GM18499 (cell line): ENCODE results near the gene SMYD3.
"Not testable (repeated sequence)": the region's sequence is repeated elsewhere in the genome, so short reads cannot be mapped to it uniquely, and the experiment has no call there.

Source experiments
- ATAC-seq: cut with Tn5 transposase; IDR thresholded peaks from one replicate; pipeline ENCODE4 v1.9.1; 2021; ENCODE audit warnings: moderate number of reproducible peaks; ENCODE audit not compliant: insufficient read depth, unreplicated experiment

SMYD3 gene

DNA sequence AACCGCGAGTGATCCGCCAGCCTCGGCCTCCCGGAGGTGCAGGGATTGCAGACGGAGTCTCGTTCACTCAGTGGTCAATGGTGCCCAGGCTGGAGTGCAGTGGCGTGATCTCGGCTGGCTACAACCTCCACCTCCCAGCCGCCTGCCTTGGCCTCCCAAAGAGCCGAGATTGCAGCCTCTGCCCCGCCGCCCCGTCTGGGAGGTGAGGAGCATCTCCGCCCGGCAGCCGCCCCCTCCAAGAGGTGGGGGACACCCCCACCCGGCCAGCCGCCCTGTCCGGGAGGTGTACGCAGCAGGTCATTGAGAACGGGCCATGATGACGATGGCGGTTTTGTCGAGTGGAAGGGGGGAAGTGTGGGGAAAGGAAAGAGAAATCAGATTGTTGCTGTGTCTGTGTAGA lies 732.1 kb downstream of the SMYD3 start:
- not testable (repeated sequence) for ATAC-seq

DNA sequence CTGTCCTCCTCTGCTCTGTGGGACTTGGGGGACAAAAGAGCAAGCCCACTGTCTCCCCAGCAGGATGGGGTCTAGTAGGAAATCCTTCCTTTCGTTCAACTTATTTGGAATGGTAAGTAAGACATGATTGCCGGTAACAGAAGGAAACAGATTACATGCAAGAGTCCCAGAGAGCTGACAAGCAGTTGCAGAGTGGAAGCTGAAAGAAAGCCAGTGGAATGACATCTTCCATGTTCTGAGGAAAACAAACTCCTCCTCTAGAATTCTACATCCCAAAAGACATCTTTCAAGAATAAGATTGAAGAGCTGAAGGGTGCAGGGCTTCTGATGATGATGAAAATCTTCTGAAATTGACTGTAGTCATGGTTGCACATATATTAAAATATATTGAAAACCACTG lies 732.9 kb downstream of the SMYD3 start:
- no peak for ATAC-seq

DNA sequence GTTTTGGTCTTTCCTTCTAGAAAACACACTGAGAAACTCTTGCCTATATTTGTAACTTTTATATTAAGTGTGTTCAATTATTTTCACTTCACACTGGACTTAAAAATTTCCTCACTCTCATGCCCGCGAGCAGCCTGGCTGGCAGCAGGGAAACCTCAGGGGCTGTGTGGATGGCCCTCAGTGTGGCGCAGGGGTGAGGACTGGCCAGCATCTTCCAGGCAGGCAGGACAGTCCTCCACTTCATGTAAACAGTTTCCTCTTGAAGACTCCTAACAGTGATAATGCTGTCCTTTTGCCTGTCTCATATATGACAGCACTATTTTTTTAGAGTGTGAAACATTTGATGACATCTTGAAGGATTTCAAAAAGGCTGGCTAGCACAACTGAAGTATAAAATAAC lies 733.7 kb downstream of the SMYD3 start:
- ATAC-seq = no peak

DNA sequence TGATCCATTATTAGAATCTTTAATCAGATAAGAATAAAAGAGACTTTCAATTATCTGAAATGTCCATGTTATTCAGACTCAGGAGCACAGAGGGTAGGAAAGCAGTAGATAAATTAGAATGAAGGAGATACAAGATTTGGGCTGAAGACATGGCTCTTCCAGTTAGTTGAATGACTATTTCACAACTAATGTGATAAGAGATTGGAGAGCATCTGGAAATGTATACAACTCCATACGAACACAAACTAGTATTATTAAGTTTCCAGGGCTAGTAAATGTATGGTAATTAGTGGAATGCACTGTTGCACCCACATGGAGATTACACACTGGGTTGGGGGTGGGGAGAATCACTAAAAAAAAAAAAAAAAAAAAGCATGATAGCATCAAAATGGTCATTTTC lies 734.3 kb downstream of the SMYD3 start:
- ATAC-seq = no peak

DNA sequence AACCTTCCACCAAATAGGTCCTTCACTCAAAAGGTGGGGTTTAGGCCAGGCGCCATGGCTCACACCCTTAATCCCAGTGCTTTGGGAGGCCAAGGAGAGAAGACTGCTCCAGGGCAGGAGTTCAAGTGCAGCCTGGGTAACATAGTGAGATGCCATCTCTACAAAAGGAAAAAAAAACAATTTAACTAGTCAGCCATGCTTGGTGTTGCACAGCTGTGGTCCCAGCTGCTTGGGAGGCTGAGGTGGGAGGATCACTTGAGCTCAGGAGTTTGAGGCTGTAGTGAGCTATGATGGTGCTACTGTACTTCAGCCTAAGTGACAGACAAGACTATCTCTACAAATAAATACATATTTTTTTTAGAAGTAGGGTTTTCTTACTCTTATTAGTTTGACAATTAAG lies 734.8 kb downstream of the SMYD3 start:
- no peak for ATAC-seq

DNA sequence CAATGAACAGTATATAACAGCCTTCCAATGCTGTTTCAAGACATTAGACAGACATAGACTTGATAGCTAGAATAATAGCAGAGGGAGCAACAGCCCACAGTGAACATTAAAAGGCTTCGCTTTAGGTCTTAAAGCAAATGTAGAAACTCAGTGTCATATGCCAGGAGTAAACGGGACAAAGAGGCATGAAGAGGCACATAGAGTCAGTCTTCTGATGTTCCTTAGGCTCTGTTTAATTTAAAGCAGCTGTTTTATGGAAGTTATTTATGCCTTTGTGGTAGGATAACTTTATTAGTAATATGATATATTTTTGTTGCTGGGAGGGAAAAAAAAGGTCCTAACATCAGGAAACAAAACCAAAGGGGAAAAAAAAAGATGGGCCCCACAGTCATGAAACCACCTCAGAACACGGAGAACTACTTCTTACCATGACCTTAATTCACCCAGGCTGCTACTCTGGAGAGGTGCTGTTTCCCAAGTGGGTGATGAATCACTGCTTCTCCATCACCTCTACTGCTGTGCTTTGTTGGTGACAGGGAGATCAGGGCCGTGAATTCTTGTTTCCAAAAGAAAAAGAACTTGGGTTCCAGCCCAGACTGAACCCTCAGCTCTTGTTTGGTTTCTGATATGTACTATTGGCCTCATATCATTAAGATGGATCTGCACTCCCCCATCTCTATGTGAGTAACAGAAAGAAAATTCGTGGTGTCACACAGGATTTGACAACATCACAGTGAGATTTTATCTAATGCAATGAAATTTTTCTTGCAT lies 735.4 kb downstream of the SMYD3 start:
- no peak for ATAC-seq

DNA sequence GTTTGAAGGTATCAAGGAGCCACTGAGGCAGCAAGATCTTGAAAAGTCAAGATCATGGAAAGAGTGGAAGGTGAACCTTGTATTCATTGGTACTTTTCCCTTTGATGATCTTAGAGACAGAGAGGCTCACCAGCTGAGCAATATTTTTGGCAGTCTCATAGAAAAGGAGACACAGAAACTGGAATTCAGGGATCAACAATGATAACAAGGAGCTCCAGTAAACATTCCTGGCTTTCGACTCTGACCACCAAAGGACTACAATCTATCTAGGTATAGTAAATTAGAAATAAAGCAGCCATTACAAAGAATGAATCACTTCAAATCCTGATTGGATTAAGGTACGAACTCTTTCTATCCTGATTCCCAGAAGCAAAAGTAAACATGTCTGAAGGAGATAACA lies 736.9 kb downstream of the SMYD3 start:
- ATAC-seq = no peak

DNA sequence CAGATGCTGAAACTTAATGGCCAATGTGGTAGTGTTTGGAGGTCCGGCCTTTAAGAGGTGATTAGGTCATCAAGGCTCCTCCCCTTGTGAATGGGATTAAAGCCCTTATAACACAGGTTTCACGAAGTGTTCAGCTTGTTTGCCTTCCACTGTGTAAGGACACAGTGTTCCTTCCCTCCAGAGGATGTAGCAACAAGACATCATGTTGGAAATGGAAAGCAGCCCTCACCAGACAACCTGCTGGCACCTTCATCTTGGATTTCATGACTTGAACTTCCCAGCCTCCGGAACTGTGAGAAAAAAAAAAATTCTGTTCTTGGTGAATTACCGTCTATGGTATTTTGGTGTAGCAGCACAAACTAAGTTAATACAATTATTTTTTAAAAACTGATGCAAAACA lies 738.5 kb downstream of the SMYD3 start:
- no peak for ATAC-seq

DNA sequence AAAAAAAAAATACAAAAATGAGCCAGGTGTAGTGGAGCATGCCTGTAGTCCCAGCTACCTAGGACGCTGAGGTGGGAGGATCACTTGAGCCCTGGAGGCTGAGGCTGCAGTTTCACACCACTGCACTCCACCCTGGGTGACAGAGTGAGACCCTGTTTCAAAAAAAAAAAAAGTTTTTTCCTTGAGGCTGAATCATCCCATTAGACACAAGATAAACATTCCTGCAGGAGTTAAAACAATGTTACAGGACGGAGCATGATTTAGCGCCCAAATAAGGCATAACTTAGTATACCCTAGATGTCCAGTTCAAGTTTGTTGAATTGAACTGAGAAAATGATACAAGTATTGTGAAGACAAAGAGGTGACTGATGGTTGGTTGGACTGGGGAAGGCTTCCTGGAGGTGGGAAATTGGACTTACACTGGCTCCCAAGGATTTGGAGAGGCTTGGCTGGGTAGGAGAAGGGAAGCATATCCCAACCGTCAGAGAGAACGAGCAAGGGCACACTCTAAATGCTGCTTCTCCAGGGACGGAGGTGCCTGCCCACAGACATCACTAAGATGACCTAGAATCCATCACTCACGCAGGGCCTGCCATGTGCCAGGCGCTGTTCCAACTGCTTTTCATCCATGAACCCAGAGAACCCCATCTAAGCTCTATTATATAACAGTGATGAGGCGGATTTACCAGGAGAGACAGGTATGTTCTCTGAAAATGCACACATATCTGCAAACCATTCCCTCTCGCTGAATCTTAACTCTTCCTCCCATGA lies 741.7 kb downstream of the SMYD3 start:
- no peak for ATAC-seq

DNA sequence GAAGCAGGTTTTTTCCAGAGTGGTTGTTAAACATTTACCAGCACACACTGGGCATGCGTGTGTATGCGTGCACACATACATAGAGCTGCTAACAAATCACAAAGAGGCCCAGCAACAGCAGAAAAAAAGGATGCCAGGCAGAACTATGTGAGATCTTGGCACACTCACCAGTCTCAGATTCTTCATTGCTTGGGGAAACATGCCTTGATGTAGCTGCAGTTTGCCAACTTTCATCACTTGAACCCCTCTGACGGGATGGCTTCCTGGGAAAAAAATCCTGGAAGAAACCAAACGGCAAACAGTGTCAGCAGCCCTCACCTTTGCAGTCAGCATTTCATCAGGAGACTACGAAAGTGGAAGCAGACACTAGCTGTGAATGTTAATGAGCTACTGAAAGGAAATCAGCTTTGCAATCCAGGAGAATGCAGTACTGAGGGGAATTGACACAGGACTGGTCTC lies 743.2 kb downstream of the SMYD3 start:
- ATAC-seq = no peak

DNA sequence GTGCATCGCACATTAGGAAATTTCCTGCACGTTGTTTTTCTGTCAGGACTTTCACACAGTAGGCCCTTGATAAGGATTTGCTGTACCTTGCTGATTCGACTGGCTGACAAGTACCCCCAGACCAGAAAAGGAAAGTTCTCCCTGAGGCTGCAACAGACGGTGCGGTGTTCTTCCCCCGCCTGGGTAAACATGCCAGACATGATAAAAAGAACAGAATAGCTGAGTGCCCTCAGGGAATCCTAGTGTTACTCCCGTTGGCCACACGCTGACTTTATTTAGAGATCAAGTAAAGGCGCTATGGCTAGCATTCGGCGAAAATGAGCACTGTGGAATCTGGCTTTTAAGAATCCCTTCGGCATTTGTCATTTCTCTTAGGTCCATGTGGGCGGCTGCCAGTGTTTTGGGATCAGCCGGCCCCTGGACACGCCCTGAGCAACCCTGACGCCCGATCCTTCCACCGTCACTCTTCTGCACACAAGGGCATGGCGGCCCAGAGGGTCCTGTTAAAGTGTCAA lies 744.6 kb downstream of the SMYD3 start:
- ATAC-seq = no peak

DNA sequence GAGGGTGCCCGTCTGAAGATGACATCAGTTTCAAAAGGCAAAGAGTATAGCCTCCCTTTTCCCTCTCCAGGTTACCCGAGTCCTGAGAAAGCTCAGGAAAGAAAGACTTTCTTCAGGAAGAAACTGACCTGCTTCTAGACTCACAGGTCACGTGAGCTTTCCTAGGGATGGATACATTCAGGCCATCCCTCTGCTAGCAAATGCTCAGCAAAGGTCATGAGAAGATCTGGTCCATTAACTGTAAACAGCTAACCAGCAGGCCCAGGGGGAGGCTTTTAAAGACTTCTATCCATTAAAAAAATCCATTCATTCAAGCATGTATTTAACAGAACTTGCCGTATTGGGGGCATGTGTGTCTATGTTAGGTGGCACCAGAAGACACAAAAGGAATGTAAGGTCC lies 746.8 kb downstream of the SMYD3 start:
- ATAC-seq = no peak

DNA sequence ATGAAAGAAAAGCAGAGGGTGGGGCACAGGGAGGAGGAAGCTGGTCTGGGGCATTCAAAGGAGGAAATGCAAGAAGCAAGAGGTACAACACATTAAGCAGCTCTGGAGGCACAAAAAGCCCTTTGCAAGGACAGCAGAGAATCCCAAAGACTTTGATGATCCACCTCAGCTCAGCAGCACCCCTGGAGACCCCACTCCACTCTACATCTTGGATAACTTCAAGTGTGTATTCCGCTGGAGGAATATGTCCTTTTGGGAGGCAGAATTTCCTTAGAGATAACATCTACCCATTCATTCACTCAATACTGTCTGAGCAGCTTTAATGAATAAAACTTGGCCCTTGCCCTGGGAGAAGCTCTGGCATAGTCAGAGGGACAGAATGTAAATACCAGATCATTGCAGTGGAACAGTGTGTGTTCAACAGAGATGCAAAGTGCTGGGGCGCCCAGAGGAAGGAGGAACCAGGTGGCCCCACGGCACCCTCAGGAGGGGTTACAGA lies 752.6 kb downstream of the SMYD3 start:
- no peak for ATAC-seq

DNA sequence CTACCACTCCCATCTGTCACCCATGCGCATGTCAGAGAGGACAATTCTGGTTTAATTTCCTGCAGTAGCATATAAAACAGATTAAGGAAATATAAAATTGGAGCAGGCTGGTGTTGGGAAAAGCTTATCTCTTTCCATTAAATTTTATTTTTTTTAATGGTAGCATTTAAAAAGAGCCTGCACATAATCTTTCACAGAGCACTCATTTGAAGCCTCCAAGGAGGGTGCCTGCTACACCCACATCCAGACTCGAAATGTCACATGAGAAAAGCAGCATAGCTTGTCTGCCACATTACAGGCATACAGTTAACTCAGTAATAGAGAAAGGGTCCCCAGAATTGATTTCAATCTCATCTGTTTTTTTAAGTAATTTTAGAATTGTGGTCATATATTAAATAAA lies 753.3 kb downstream of the SMYD3 start:
- no peak for ATAC-seq

DNA sequence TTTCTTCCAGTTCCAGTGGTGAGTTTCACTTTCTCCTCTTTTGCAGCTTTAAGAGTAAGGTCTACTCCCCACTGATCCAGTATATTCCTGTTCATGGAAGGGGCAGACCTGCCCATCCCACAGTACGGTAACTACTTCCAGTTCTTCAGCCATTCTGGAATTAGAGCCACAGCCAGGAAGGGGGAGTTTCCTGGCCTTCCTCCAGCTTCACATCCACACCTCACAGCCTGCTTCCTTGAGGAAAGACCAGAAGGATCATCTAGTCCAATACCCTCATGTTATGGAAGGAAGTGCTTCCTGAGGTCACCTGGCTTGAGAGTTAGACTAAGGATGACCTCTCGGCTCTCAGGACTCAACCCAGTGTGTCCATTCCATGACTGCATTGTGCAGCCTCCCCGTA lies 754.5 kb downstream of the SMYD3 start:
- no peak for ATAC-seq

DNA sequence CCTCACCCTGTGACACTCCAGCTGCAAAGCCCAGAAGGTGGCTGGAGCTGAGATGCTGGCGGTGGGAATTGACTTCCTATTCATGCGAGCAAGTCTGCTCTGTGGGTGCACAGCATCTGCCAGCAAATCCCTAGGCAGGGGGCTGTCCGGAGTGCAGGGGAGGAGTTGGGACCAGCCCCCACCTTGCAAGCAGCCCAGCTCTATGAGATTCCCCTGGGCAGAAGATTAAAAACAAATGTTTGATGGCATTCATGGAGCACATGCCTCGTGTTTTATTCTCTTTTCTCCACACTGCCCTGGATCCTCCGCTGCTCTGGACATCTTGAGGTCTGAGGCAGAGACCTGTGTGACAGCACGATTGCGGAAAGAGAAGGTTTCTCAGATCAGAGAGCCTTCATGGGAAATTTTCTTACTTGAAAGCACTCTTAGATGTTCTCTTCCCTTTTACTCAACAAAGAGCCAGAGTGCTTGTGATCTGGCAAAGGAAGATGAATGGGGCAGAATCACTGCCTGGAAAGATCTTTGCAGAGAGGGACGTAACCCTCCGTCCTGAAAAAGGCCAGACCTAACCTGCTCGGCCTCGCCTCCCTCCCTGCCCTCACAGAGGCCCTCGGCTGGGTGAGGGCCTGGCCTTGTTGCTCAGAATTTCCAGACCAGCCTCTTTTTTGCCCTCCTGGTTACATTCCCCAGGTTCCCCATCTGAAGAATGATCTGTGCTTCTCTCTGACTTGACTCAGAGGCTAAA lies 755.2 kb downstream of the SMYD3 start:
- ATAC-seq = no peak

DNA sequence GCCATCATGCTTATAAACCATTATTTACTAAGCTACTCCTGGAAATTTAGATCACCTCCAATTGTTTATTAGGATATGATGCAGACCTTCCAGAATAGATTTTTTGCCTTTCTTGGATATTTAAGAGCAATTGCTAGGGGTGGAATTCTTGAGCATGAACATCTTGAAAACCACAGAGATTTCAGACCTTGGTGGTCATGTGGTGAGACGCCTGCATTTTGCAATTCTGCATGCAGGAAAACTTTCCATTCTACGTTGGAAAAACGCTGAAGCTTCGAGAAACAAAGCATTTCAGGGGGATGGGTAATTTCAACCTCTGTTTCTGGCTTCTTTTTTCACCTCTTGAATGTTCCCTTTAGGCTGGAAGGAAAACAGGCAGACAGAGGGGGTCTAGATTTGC lies 756.0 kb downstream of the SMYD3 start:
- no peak for ATAC-seq

DNA sequence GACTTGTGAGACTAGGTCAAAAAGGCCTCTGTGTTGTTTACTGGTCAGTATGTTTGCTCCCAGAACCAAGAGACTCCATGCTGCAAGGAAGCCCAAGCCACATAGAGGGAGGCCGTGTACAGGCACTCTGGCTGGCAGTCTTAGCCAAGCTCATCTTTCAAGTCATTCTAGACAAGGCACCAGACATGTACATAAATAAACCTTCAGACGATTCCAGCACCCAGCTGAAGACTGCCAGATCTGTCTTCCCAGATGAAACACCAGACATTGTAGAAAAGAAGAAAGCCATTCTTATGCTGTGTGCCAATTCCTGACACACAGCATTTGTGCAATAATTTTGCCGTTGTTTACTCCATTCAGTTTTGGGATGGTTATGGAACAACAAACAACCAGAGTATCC lies 756.8 kb downstream of the SMYD3 start:
- no peak for ATAC-seq

DNA sequence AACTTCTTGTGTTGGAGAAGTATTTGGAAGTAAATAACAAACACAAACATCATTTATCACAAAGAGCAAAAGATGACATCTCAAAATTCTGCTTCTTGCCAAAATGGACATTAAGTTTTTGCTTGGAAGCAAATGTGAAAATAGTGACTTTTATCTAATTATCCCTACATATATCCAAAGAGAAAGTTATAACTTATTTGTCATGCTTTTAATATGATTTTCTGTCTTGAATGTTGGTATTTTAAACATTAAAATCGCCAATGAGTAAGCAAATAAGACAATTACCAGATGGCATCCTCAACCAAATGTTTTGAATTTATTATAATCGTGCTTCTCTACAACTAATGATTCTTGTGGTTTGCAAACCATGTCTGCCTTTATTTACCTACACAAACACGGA lies 758.0 kb downstream of the SMYD3 start:
- no peak for ATAC-seq

DNA sequence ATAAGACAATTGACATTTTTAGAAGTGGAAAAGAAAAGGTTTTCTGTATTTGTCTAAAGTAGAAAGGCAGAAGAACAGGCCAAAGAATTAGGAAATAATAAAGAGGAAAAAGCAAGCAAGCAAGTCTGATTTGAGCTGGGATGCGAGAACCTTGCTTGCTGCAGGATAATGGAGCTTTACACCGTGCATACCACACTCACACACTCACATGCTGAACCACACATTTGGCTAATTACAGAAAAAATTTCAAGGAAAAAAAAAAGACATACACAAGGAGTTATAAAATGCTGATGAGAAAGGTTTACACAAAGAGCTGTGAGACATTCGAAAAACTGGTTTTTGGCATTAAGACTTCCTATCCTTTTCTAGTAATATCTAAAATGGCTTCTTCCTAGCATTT lies 758.4 kb downstream of the SMYD3 start:
- ATAC-seq = no peak

DNA sequence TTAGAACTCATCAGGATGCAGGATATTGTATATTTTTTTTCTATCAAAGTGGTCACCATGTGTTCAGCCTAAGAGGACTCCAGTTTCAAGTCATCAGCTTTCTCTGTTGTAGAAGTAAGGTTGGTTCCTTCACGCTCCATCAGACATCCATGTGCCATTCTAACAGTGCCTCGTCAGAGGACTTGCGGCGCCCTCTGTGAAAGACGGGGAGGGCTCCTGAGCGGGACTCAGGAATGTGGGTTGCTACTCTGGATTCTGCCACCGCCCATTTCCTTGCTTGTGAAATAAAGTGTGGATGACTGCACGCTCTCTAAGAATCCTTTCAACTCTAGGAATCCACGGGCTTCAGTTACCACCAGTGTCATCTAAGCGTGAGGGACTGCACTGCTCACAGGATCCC lies 758.8 kb downstream of the SMYD3 start:
- no peak for ATAC-seq
